Measurements from ENCODE around the gene KRT20. TPM values are rescaled to one million over a fixed set of nuclear protein-coding genes. Genes with fewer than 3 reads are reported as not detected.

Gene KRT20
- total and polyA plus RNA-seq, 2 of the 4 experiments (the other 2 are of a cell fraction) = not detected

- Histone ChIP-seq H2BK20ac (ENCODE audit: low read depth, low read length) (no peak overlapping the region), H2BK120ac (ENCODE audit: low read depth, low read length) (no peak overlapping the region), H3K27me3 (ENCODE audit: control insufficient read depth, insufficient read depth, low read length) (peaks cover 2% of the 10 kb centered on the region), H4K91ac (ENCODE audit: insufficient read depth, low read depth, low read length) (no peak overlapping the region), H3K27ac (ENCODE audit: insufficient read depth, low read length) (no peak overlapping the region), H3K36me3 (ENCODE audit: control insufficient read depth, insufficient read depth, low read length) (no peaks in the 10 kb centered on the region), H2AFZ (replicated peaks; ENCODE audit: low read length, poor library complexity) (no peak overlapping the region), H4K20me1 (ENCODE audit: insufficient read depth, low read length) (no peaks in the 10 kb centered on the region), H2BK15ac (ENCODE audit: low read depth, low read length) (no peak overlapping the region), H3K23ac (ENCODE audit: low read depth, low read length) (no peak overlapping the region), H3K4me2 (ENCODE audit: low read depth, low read length) (no peak overlapping the region), H3K4ac (ENCODE audit: low read depth, low read length) (no peak overlapping the region), H3K4me1 (ENCODE audit: control insufficient read depth, insufficient read depth, low read length) (no peaks in the 10 kb centered on the region; the same call in 1 of the 2 replicates), H3K4me3 (ENCODE audit: insufficient read depth, low read depth, low read length) (no peak overlapping the region), H3K14ac (replicated peaks; ENCODE audit: low read depth, low read length) (no peak overlapping the region), H3K56ac (ENCODE audit: extremely low read depth, insufficient read depth, low read length) (no peak overlapping the region), H4K8ac (ENCODE audit: low read depth in 2 of 2, low read length in 2 of 2) (no peak overlapping the region), H2AK5ac (ENCODE audit: low read depth, low read length) (no peak overlapping the region), H3K18ac (ENCODE audit: low read depth, low read length) (no peak overlapping the region), H2BK5ac (ENCODE audit: low read depth, low read length, poor library complexity, severe bottlenecking) (no peak overlapping the region), H3K79me1 (ENCODE audit: low read depth in 1 of 2, low read length in 2 of 2) (no peaks in the 10 kb centered on the region), H2AK9ac (replicated peaks; ENCODE audit: low read depth, low read length, poor library complexity) (no peak overlapping the region), H3K9me1 (ENCODE audit: insufficient read depth, low read length) (no peaks in the 10 kb centered on the region), H3K9ac (ENCODE audit: low read depth, low read length) (no peak overlapping the region), H3K9me3 (ENCODE audit: control insufficient read depth, insufficient read depth, low read length) (no peaks in the 10 kb centered on the region), H4K5ac (ENCODE audit: low read depth, low read length) (no peak overlapping the region)
- no TSS peak for BruUV-seq (replicated peaks)
- DNase-seq (no peak), ATAC-seq (ENCODE audit: low read depth) (no peak)
- in situ Hi-C loops (cut with MboI; ENCODE audit: low sequenced_read_pairs) (no loop called here), dilution Hi-C loops (cut with HindIII; ENCODE audit: low sequenced_read_pairs, unreplicated experiment) (no loop called here), intact Hi-C loops (cut with micrococcal nuclease) (no loop called here)
- POLR2A ChIA-PET (ENCODE audit: unreplicated experiment) = no interaction called here
- TF ChIP-seq MXI1 (IDR thresholded peaks at IDR 0.05; ENCODE audit: borderline replicate concordance, low read depth, low read length) = no peak
- no peak for TF ChIP-seq MAZ (IDR thresholded peaks at IDR 0.05; ENCODE audit: borderline replicate concordance, low read depth, low read length)
- no peak for TF ChIP-seq FOS (IDR thresholded peaks at IDR 0.05; ENCODE audit: low read depth, low read length)
- no peak for TF ChIP-seq MAFK (IDR thresholded peaks at IDR 0.05; ENCODE audit: low read depth, low read length)
- no peak for TF ChIP-seq USF2 (IDR thresholded peaks at IDR 0.05; ENCODE audit: low read depth, low read length)
- TF ChIP-seq CHD1 (IDR thresholded peaks at IDR 0.05; ENCODE audit: low read depth, low read length) = no peak
- no peak for TF ChIP-seq CEBPB (IDR thresholded peaks at IDR 0.05; ENCODE audit: low read depth, low read length)
- CTCF ChIA-PET = no interaction called here
- 80% methylated on average over 2 of the region's 9 CpGs; no CpG with 5 or more reads in 1 of the 2 experiments for WGBS, 2 experiments (ENCODE audit: extremely low coverage in 2 of 2, insufficient read length in 1 of 2)
These were observed 7.0 kb downstream of the KRT20 start for GRCh38 chr17:40878044-40878443.
